Measurements from ENCODE around the gene ZNF319.

GRCh38 chr16:57956270-57956808 is 44.1 kb downstream of the ZNF319 start:
- TF ChIP-seq CTCF (optimal IDR thresholded peaks at IDR 0.05 in 1 of 3, IDR thresholded peaks at IDR 0.05 in 1 of 3, conservative IDR thresholded peaks at IDR 0.05 in 1 of 3; ENCODE audit: extremely low read depth in 1 of 3, insufficient read depth in 2 of 3, low read length in 3 of 3), result no peak
- no peak for TF ChIP-seq EZH2 (IDR thresholded peaks at IDR 0.05; ENCODE audit: low read length)

Data from keratinocyte (primary cell).